Central memory CD8-positive, alpha-beta T cell (primary cell): ENCODE data around the gene ACY1.

Source experiments
- ATAC-seq: fragments of 150-1000 bp; cut with Tn5 transposase; replicated peaks from 2 replicates; pipeline ENCODE4 v1.10.0; 2022; ENCODE audit warnings: mild to moderate bottlenecking, moderate FRiP score, moderate number of reproducible peaks; ENCODE audit not compliant: poor library complexity, severe bottlenecking; ENCODE audit errors: extremely low read depth
- DNase-seq, 2 donors: peaks; one replicate each; pipeline ENCODE4 v3.0.0; 2021; ENCODE audit warnings: low spot score in 2 of 2
- H3K27ac Mint-ChIP-seq: one replicate; pipeline ENCODE4 v1.8.0; 2022; ENCODE audit warnings: low read depth, mild to moderate bottlenecking, moderate library complexity, mixed read lengths
- H3K27me3 Mint-ChIP-seq: one replicate; pipeline ENCODE4 v1.8.0; 2022; ENCODE audit warnings: mixed read lengths
- H3K36me3 Mint-ChIP-seq: one replicate; pipeline ENCODE4 v1.8.0; 2022; ENCODE audit warnings: mild to moderate bottlenecking, moderate library complexity, mixed read lengths; ENCODE audit not compliant: insufficient read depth
- H3K4me1 Mint-ChIP-seq: one replicate; pipeline ENCODE4 v1.8.0; 2022; ENCODE audit warnings: mixed read lengths
- H3K4me3 Mint-ChIP-seq: one replicate; pipeline ENCODE4 v1.8.0; 2022; ENCODE audit warnings: mild to moderate bottlenecking, moderate library complexity, mixed read lengths
- H3K9me3 Mint-ChIP-seq: one replicate; pipeline ENCODE4 v1.8.0; 2022; ENCODE audit warnings: mixed read lengths

The ACY1 gene

DNA sequence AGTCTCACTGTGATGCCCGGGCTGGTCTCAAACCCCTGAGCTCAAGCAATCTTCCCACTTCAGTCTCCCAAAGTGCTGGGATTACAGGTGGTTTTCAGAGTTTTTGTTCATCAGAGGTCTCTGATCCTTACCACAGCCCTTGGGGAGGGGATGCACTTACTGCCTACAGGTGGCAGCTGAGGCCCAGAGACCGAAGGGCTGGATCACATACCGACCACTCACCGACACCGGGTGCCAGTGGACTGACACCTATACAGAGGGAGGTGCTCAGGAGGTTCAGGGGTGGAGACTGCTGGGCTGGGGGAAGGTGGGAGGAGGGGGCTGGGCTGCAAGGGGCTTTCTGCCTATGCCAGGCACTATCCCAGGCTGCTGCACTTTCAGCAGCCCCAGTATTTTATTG is 53.5 kb downstream of the ACY1 start:
- Mint-ChIP-seq H3K27ac (no peak overlapping the region), H3K36me3 (peaks cover 4% of the 10 kb centered on the region), H3K4me1 (peaks cover 6% of the 10 kb centered on the region), H3K4me3 (no peak overlapping the region), H3K27me3 (no peaks in the 10 kb centered on the region), H3K9me3 (no peaks in the 10 kb centered on the region)
- no peak for DNase-seq
- ATAC-seq: no peak

DNA sequence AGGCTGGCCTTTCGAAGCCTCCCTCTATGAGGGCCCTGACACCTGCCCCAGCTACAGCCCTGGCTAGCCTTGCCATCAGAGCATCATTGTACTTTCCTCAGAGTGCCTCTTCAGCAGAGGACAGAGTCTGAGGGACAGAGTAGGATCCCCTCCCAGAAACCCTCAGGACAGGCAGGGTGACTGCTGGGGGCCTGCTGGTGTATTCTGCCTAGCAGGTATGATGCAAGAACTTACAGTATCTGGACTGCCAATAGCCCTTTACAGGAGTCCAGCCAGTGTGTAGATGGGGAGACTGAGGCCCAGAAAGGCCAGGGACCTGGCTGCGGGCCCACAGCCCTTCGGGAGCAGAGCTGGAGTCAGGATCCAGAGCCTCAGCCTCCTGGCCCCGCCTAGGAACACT is 54.0 kb downstream of the ACY1 start:
- Mint-ChIP-seq H3K4me3 (no peak overlapping the region), H3K27me3 (no peaks in the 10 kb centered on the region), H3K4me1 (peaks cover 6% of the 10 kb centered on the region), H3K9me3 (no peaks in the 10 kb centered on the region), H3K36me3 (peaks cover 2% of the 10 kb centered on the region), H3K27ac (no peak overlapping the region)
- ATAC-seq (no peak), DNase-seq (no peak)

DNA sequence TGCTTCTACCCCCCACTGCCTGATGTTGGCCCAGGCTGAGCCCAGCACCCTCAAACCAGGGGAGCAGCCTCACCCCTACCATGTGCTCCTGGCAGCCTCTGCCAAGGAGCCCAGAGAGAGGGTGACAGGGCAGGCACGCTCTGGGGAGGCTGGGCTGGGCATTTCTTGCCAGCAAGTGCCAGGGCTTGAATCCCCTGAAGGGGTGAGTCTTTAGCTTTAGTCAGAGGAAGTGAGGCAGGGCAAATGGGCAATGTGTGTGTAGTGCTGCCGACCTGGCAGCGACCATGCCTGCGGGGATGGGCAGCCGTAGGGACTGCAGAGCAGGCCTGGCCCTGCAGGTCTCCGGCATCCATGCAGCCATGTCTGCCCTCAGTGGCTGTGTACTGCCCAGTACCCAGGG is 54.9 kb downstream of the ACY1 start:
- ATAC-seq: no peak
- no peak for DNase-seq
- Mint-ChIP-seq H3K9me3 (no peaks in the 10 kb centered on the region), H3K4me3 (no peak overlapping the region), H3K27ac (no peak overlapping the region), H3K27me3 (no peaks in the 10 kb centered on the region), H3K4me1 (peaks cover 6% of the 10 kb centered on the region), H3K36me3 (peaks cover 2% of the 10 kb centered on the region)
